SU-DHL-6 (cell line): ENCODE measurements around the gene UBR3.

Experiments
- CTCF ChIP-seq: fragments of 200-600 bp; sonication (generic); IDR thresholded peaks from one replicate; pipeline ENCODE4 v1.5.1; 2017; ENCODE audit warnings: antibody characterized with exemption, mild to moderate bottlenecking, low read length, moderate library complexity; ENCODE audit not compliant: insufficient read depth, poor library complexity, severe bottlenecking
- EZH2phosphoT487 ChIP-seq: fragments of 200-600 bp; sonication (generic), shearing (Covaris generic); conservative IDR thresholded peaks from 2 replicates; pipeline ENCODE4 v1.6.1; 2018; ENCODE audit warnings: mild to moderate bottlenecking, antibody characterized with exemption, low read length, moderate library complexity, mixed read lengths

- TF ChIP-seq CTCF (no peak), EZH2phosphoT487 (no peak)
Observed at GRCh38 chr2:170013802-170014551, 186.7 kb downstream of the UBR3 start.
